Neural progenitor cell (in vitro differentiated cells): Measurements from ENCODE around the gene E2F2. TPM values are rescaled to one million over a fixed set of nuclear protein-coding genes. Genes with fewer than 3 reads are reported as not detected.
A peak's percentile ranks its signal among the peaks of the same experiment; 100 is the strongest.

Experiments
- DNase-seq: peaks from one replicate; pipeline ENCODE4 v3.0.0-alpha.2; 2016; ENCODE audit warnings: low spot score
- H2AFZ ChIP-seq: fragments of 200-600 bp; sonication (generic); replicated peaks from 2 replicates; pipeline ENCODE4 v1.6.1; 2016; ENCODE audit warnings: antibody characterized with exemption
- H3F3A ChIP-seq: fragments of 200-600 bp; sonication (generic); 2 replicates; pipeline ENCODE4 v1.6.1; 2016; ENCODE audit warnings: antibody characterized with exemption, low read depth
- H3K27ac ChIP-seq: fragments of 200-600 bp; sonication (generic); 2 replicates; pipeline ENCODE4 v1.5.1; 2016; ENCODE audit warnings: mild to moderate bottlenecking
- H3K27me3 ChIP-seq: fragments of 200-600 bp; sonication (generic); 2 replicates; pipeline ENCODE4 v1.6.1; 2016; ENCODE audit warnings: mild to moderate bottlenecking, moderate library complexity
- H3K36me3 ChIP-seq: fragments of 200-600 bp; sonication (generic); 2 replicates; pipeline ENCODE4 v1.5.1; 2016
- H3K4me1 ChIP-seq: fragments of 200-600 bp; sonication (generic); 2 replicates; pipeline ENCODE4 v1.6.1; 2016; ENCODE audit warnings: mixed run types
- H3K4me2 ChIP-seq: fragments of 200-600 bp; sonication (generic); 2 replicates; pipeline ENCODE4 v1.6.1; 2016
- H3K4me3 ChIP-seq: fragments of 200-600 bp; sonication (generic); 2 replicates; pipeline ENCODE4 v1.5.1; 2016
- H3K79me2 ChIP-seq: fragments of 200-600 bp; sonication (generic); 2 replicates; pipeline ENCODE4 v1.6.1; 2016; ENCODE audit warnings: low read depth
- H3K9ac ChIP-seq: fragments of 200-600 bp; sonication (generic); 2 replicates; pipeline ENCODE4 v1.6.1; 2016
- H3K9me3 ChIP-seq: fragments of 200-600 bp; sonication (generic); 2 replicates; pipeline ENCODE4 v1.5.1; 2016; ENCODE audit warnings: low read depth
- H4K20me1 ChIP-seq: fragments of 200-600 bp; sonication (generic); 2 replicates; pipeline ENCODE4 v1.6.1; 2016; ENCODE audit warnings: low read depth
- H3K27ac Mint-ChIP-seq: 3 replicates; pipeline ENCODE4 v1.8.0; 2021; ENCODE audit warnings: mixed read lengths
- H3K27me3 Mint-ChIP-seq: 2 replicates; pipeline ENCODE4 v1.8.0; 2022; ENCODE audit warnings: low read depth, mild to moderate bottlenecking, inconsistent platforms, moderate library complexity, mixed read lengths; ENCODE audit not compliant: insufficient read depth
- H3K36me3 Mint-ChIP-seq: 3 replicates; pipeline ENCODE4 v1.8.0; 2021; ENCODE audit warnings: mixed read lengths
- H3K4me1 Mint-ChIP-seq: 3 replicates; pipeline ENCODE4 v1.8.0; 2021; ENCODE audit warnings: mixed read lengths
- H3K4me3 Mint-ChIP-seq: 3 replicates; pipeline ENCODE4 v1.8.0; 2021; ENCODE audit warnings: mild to moderate bottlenecking, moderate library complexity, mixed read lengths
- H3K9me3 Mint-ChIP-seq: 3 replicates; pipeline ENCODE4 v1.8.0; 2020; ENCODE audit warnings: mixed read lengths
- EZH2 ChIP-seq: fragments of 200-600 bp; sonication (generic); IDR thresholded peaks from 2 replicates; pipeline ENCODE4 v1.6.1; 2017; ENCODE audit warnings: antibody characterized with exemption, mild to moderate bottlenecking, moderate library complexity
- EZH2phosphoT487 ChIP-seq: fragments of 200-600 bp; sonication (generic); IDR thresholded peaks from 2 replicates; pipeline ENCODE4 v1.6.1; 2017; ENCODE audit warnings: antibody characterized with exemption
- total RNA-seq: library from RNA; depleted of rRNA; stranded (reverse); fragments of >200 nt; gene quantifications from 2 replicates; pipeline ENCODE4 v1.2.3, GENCODE V29; 2015; ENCODE audit warnings: low replicate concordance
- TF ChIP-seq, protein P1 (sequence below): fragments of 200-600 bp; sonication (generic); IDR thresholded peaks from 2 replicates; pipeline ENCODE4 v1.5.1; 2017; ENCODE audit warnings: antibody characterized with exemption, mild to moderate bottlenecking

Gene E2F2
- total RNA-seq, 1 donor from 2014 or later: 3.4 TPM

DNA sequence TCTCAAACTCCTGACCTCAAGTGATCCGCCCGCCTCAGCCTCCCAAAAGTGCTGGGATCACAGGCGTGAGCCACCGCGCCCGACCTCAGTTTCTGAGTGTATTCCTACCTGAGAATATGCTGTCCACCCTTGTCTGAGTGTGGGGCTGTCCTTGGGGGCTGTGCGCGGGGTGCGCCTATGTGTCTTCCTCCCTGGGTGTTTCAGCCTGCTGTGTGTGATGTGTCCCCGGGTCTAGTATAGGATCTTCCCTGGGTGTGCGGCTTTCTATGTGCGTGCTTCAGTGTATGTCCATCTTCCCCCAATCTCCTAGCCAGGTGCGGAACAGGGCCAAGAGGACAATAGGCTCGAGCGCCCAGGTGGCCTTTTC, 36.6 kb upstream of the E2F2 start:
- Mint-ChIP-seq H3K27me3 (peaks cover 18% of the 10 kb centered on the region), H3K36me3 (no peaks in the 10 kb centered on the region), H3K9me3 (no peaks in the 10 kb centered on the region), H3K4me3 (peak overlapping the region; percentile 82), H3K4me1 (peaks cover 73% of the 10 kb centered on the region), H3K27ac (peak overlapping the region; percentile 99)
- H2AFZ ChIP-seq: no peak overlapping the region
- H3K9ac ChIP-seq: no peak overlapping the region
- peaks cover 78% of the 10 kb centered on the region for H3F3A ChIP-seq
- H3K4me3 ChIP-seq: peak overlapping the region; percentile 40
- H3K27ac ChIP-seq: peak overlapping the region; percentile 99
- H4K20me1 ChIP-seq: no peaks in the 10 kb centered on the region
- no peaks in the 10 kb centered on the region for H3K9me3 ChIP-seq
- H3K36me3 ChIP-seq: no peaks in the 10 kb centered on the region
- H3K4me1 ChIP-seq: peaks cover 60% of the 10 kb centered on the region
- no peak for TF ChIP-seq EZH2phosphoT487
- TF ChIP-seq EZH2: no peak
- TF ChIP-seq, protein P1, sequence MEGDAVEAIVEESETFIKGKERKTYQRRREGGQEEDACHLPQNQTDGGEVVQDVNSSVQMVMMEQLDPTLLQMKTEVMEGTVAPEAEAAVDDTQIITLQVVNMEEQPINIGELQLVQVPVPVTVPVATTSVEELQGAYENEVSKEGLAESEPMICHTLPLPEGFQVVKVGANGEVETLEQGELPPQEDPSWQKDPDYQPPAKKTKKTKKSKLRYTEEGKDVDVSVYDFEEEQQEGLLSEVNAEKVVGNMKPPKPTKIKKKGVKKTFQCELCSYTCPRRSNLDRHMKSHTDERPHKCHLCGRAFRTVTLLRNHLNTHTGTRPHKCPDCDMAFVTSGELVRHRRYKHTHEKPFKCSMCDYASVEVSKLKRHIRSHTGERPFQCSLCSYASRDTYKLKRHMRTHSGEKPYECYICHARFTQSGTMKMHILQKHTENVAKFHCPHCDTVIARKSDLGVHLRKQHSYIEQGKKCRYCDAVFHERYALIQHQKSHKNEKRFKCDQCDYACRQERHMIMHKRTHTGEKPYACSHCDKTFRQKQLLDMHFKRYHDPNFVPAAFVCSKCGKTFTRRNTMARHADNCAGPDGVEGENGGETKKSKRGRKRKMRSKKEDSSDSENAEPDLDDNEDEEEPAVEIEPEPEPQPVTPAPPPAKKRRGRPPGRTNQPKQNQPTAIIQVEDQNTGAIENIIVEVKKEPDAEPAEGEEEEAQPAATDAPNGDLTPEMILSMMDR: no peak
- no peaks in the 10 kb centered on the region for H3K27me3 ChIP-seq
- peak overlapping the region; percentile 71 for H3K4me2 ChIP-seq
- DNase-seq: no peak
- H3K79me2 ChIP-seq: no peaks in the 10 kb centered on the region

DNA sequence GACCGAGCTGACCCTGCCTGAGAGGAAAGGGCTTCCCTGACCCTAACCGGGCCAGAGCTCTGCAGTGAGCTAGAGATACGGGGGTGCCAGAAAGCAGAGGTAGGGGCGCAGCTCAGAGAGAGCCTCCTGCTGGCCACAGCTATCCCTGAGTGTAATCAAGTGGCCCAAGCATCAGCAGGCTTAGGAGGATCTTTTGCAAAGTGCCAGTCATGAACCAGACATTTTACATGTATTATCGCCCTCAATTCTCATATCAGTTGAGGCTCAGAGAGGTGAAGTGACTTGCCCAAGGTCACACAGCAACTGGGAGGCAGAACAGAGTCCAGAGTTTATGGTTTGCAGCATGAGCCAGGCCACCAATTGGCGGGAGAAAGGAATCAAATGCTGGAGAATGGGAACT, 35.3 kb upstream of the E2F2 start:
- peaks cover 16% of the 10 kb centered on the region for H3K27me3 Mint-ChIP-seq
- peaks cover 4% of the 10 kb centered on the region for H3K79me2 ChIP-seq
- H3K27ac ChIP-seq: peak overlapping the region; percentile 74
- no peaks in the 10 kb centered on the region for H4K20me1 ChIP-seq
- no peaks in the 10 kb centered on the region for H3K9me3 Mint-ChIP-seq
- peaks cover 91% of the 10 kb centered on the region for H3F3A ChIP-seq
- H3K4me3 Mint-ChIP-seq: peak overlapping the region; percentile 75
- H3K9ac ChIP-seq: no peak overlapping the region
- no peaks in the 10 kb centered on the region for H3K36me3 ChIP-seq
- no peaks in the 10 kb centered on the region for H3K27me3 ChIP-seq
- TF ChIP-seq, protein P1: peak; percentile 40
- no peak for TF ChIP-seq EZH2phosphoT487
- H3K27ac Mint-ChIP-seq: peak overlapping the region; percentile 98
- H3K4me2 ChIP-seq: no peak overlapping the region
- peak; percentile 29 for DNase-seq
- H3K4me1 ChIP-seq: peaks cover 69% of the 10 kb centered on the region
- no peak overlapping the region for H2AFZ ChIP-seq
- no peak overlapping the region for H3K4me3 ChIP-seq
- peaks cover 80% of the 10 kb centered on the region for H3K4me1 Mint-ChIP-seq
- no peaks in the 10 kb centered on the region for H3K36me3 Mint-ChIP-seq
- no peaks in the 10 kb centered on the region for H3K9me3 ChIP-seq

DNA sequence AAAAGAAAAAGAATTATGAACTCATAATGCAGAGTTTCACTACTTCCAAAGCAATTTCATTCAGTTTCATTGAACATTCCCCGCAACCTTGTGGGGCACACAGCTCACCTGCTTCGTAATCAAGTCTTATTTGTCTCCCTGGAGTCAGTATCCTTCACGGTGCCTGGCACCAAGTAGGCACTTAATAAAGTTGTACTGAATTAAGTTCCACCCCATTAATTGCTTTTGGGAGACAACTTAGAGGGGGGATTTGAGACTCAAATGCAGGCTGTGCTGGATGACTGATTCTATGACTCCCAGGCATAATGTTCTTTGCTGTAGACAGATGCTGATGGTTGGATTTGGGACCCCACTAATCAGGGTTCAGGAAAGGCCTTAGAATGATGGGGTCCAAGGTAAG, 34.7 kb upstream of the E2F2 start:
- Mint-ChIP-seq H3K27ac (peak overlapping the region; percentile 98), H3K9me3 (no peaks in the 10 kb centered on the region), H3K4me3 (no peak overlapping the region), H3K36me3 (no peaks in the 10 kb centered on the region), H3K27me3 (peaks cover 14% of the 10 kb centered on the region), H3K4me1 (peaks cover 83% of the 10 kb centered on the region)
- TF ChIP-seq, protein P1: no peak
- TF ChIP-seq EZH2 (no peak), EZH2phosphoT487 (no peak)
- Histone ChIP-seq H3K36me3 (no peaks in the 10 kb centered on the region), H3K9me3 (no peaks in the 10 kb centered on the region), H3K27me3 (no peaks in the 10 kb centered on the region), H3F3A (peaks cover 95% of the 10 kb centered on the region), H3K4me3 (no peak overlapping the region), H3K4me2 (no peak overlapping the region), H3K79me2 (peaks cover 9% of the 10 kb centered on the region), H4K20me1 (no peaks in the 10 kb centered on the region), H3K9ac (no peak overlapping the region), H3K27ac (peak overlapping the region; percentile 74), H2AFZ (no peak overlapping the region), H3K4me1 (peaks cover 74% of the 10 kb centered on the region)
- DNase-seq: no peak
